IMR-90 (cell line): Measurements from ENCODE around the gene EFCAB3.

Experiments
- MXI1 ChIP-seq: IDR thresholded peaks from 2 replicates; pipeline ENCODE4 v1.6.1; 2012; ENCODE audit warnings: low read depth, mild to moderate bottlenecking, low read length, moderate library complexity, borderline replicate concordance
- SMC3 ChIP-seq: fragments of 150-350 bp; IDR thresholded peaks from 2 replicates; pipeline ENCODE4 v1.6.1; 2016; ENCODE audit warnings: low read depth, mild to moderate bottlenecking, antibody characterized with exemption, low read length, moderate library complexity

DNA sequence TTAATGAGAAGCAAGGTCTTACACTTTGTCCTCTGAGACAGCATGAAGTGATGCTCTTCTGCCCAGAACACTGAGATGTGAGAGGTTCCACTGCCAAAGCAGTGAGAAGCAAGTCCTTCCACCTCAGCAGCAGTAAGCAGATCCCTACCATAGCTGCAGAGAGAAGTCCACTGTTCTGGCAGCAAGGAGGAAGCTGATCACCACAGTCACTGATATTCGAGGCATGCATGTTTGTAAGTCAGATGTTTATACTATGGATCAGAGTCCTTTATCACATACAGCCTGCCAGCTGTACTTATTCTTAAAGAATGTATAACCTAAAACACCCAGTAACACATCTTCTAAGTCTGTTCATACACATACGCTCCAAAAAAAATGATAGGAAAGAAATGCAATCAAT is 25.1 kb downstream of the EFCAB3 start:
- TF ChIP-seq SMC3 (no peak), MXI1 (no peak)
